CD4-positive, alpha-beta T cell treated with Interleukin-6 at 100 ng/mL for 8 hours (primary cell): ENCODE measurements around the gene HIGD1C.
"Not testable (repeated sequence)": the region's sequence is repeated elsewhere in the genome, so short reads cannot be mapped to it uniquely, and the experiment has no call there.

Experiments used
- DNase-seq: peaks from one replicate; pipeline ENCODE4 v3.0.0-alpha.2; 2020; ENCODE audit warnings: mixed read lengths, low spot score

The HIGD1C gene

DNA sequence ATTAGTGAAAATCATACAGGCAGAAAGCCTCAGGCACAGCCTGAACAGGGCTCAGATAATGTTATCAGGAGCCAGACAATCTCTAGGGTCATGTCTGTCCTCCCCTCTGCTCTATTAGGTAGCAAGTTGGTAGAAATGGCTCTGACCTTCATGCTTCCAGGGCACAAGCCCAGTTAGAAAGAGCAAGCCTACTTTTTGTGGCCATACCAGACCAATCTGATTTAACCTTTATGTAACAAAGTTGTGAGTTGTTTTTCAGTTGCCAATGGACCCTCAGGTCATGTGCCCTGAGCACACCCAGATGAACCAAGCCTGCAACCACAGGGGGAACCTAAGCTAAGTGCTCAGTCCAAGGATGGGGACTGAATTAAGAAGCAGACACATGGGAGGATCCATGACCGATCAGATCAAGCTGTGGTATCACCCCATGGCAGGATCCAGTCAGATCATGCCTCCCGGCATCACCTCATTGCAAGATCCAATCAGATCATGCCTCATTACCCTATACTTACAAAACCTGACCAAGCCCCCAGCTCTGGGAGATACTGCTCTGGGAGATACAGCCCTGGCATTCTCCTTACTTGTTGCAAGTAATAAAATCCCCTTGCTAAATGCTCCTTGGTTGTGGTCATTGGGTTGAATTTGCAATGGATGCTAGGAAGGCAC is 18.8 kb upstream of the HIGD1C start:
- no peak for DNase-seq

GRCh38 chr12:50934371-50934851 is 17.9 kb upstream of the HIGD1C start:
- DNase-seq, result no peak

DNA sequence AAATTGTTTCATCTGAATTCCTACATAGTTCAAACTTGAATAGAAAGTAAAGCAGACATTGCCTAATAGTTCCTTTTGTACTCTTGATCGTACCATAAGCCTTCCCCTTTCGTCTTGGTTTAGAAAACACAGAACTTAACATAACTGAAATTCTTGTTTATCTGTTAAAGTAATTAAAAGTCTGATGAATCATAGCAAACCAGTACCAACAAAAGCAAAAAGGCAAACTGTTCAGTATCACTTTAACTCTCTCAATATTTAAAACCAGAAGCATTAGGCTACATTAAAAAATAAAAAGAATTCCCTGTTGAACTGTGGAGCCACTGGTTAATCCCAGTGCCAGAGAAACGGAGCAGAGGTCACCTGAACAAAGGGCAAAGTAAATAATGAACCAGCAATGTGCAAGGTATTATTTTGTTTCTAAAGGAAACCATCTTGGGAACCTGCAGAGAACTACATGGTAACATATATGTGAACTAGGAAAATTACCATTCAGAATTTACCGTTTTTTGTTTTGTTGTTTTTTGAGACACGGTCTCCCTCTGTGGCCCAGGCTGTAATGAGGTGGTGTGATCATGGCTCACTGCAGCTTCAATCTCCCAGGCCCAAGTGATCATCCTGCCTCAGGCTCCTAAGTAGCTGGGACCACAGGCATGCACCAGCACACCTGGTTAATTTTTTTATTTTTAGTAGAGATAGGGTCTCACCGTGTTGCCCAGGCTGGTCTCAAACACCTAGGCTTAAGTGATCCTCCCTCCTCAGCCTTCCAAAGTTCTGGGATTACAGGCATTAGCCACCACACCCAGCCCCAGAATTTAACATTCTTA is 17.1 kb upstream of the HIGD1C start:
- no peak for DNase-seq

DNA sequence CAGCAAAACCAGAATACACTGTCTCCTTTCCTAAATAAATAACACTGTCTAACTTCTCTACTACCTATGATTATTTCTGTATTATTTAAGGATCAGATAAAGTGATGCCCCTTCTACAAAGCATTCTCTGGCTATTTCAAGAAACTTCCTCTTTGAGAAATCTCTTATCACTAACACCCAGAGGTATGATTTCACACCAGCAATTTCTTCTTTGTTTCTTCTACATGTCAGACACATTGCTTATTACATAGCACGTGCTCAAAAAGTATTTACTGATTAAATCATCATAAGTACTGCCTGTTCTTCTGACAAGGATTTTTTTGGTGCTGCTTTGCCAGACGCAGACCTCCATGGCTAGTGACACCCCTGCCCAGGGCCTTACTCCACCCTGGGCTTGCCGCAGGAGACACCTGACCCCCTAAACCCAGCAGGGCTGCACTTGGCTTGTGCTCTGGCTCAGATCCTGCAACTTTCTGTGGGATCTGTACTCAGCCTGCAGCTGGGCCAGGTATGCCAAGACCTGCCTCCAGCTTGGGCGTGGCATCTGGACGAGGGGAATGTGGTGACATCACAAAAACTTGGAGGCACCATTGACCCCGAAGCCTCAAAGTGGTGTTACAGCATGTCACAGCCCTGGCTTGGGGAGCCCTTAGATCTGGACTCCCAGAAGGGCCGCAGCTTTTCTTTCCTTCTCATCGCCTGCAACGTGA is 15.4 kb upstream of the HIGD1C start:
- no peak for DNase-seq

- DNase-seq, result no peak
Observed at GRCh38 chr12:50937653-50938052, 14.7 kb upstream of the HIGD1C start.

- DNase-seq, result no peak
Observed at GRCh38 chr12:50947933-50948626, 4.3 kb upstream of the HIGD1C start.

- no peak for DNase-seq
Observed at GRCh38 chr12:50948798-50949197, 3.5 kb upstream of the HIGD1C start.

GRCh38 chr12:50949801-50950302 is 2.5 kb upstream of the HIGD1C start:
- DNase-seq, result no peak

GRCh38 chr12:50951112-50951511 is 1.2 kb upstream of the HIGD1C start:
- no peak for DNase-seq

GRCh38 chr12:50953047-50953446 is 703 bp downstream of the HIGD1C start:
- no peak for DNase-seq

GRCh38 chr12:50954789-50955188 is 2.4 kb downstream of the HIGD1C start:
- DNase-seq, result not testable (repeated sequence)

GRCh38 chr12:50955288-50955687 is 2.9 kb downstream of the HIGD1C start:
- DNase-seq, result no peak

DNA sequence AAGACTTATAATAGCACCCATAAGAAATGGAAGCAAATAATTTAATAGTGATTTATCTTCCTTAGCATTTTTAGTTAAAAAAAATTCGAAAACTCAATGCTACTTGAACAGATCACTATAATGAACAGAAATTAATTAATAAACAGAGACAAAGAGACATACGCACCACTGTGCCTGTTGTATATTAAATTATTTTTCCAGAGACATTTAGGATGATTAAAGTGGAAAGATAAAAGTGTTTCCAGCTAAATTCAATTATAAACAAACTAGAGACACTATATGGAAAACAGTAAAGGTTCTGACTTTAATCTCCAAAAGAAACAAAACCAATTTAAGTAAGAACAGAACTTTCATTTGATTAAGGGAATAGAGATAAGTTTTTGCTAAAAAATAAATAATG is 3.4 kb downstream of the HIGD1C start:
- no peak for DNase-seq

DNA sequence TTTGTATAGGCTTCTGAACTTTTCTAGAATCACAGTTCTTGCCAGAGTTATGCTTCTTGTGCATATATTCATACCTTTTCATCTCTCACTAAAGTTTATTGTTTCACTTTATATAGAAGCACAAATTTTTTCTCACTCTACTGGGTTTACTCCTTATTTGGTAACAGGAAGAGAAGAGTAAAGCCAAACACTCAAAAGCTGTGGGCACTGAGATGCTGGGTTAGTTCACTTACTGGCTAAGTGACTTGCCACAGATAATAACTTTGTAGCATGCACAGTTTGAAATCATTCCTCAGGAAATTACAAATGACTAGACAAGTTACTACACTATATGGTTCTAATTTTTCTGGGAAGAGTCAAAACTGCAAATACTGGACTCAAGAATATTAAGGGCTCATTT is 7.8 kb downstream of the HIGD1C start:
- no peak for DNase-seq

DNA sequence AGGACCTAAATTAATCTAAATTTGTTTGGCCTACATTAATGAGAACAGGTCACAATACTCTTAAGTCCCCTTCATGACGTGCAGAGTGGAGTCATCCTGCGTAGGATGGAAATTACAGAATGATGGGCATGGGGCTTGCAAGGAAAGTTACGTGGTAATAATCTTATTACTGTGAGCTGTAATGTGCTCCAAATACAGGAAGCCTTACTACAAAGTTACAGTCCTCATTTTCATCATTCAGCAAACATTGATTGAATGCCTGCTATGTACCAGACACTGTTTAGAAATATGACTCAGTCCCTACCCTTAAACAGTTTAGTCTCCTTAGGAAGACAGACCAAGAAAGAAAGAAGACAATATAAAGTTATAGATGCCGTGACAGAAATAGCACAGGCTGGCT is 9.4 kb downstream of the HIGD1C start:
- no peak for DNase-seq

DNA sequence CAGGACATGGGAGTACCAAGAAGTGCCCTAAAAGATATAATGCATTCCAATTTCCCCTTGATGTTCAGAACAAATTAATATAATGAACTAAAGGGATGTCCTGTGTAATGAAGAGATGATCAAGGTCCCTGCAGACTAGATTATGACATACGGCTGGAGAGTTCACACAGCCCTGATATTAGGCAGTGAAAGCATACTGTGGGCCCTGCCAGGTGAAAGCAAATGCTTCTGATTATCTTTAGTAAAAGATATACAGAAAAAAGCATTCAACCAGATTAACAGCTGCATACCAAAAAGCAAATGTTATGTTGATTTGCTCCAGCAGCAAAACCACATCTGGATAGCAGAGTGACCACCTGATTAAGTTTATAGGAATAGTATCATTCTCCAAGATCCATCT is 12.1 kb downstream of the HIGD1C start:
- no peak for DNase-seq

DNA sequence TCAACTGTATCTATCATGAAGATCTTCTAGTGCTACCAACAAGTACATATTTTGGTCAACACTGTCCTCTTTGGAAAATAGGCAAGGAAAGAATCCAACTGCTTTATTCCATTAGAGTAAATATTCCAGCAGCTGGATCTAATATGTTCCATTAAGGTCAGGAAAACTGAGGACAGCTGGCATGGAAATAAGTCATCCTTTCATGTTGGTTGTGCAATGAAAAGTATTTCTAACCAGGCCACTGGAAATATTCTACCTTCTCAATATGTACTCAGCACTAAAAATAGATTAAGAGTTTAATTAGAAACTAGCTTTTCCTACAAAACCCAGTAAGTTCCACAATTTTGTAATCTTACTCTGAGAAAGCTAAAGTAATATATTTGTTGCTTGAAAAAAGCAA is 19.6 kb downstream of the HIGD1C start:
- no peak for DNase-seq

DNA sequence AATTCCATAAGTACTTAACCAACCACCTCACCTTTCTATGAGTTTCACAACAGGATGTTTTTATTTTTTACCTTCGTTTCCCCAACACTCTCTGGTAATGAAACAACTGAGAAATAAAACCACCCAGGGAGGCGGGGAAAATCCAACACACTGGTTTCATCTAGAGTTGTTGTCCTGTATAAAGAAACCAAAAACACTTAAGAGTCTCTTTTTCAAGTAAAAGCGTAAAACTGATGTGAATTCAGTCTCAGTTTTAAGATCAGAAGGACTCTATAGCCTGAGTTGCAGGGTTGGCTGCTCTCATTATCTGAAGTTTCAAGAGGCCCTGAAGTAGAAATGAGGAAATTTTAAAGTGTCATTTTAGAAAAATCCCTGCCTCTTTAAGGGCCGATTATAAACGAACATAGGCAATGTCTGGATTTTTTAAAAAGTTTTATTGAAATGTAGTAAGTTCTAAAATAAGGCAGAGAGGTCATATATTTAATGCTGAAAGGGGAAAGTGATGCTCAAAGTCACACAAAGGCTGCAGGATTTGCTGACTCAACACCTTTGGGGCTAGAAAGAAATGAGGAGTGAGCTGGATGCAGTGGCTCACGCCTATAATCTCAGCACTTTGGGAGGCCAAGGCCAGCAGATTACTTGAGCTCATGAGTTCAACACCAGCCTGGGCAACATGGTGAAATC is 27.2 kb downstream of the HIGD1C start:
- DNase-seq, result no peak

- no peak for DNase-seq
Observed at GRCh38 chr12:50980545-50980944, 28.2 kb downstream of the HIGD1C start.

- no peak for DNase-seq
Observed at GRCh38 chr12:50981319-50982239, 29.2 kb downstream of the HIGD1C start.
